ENCODE measurements around the gene GPBAR1.
"Not testable (repeated sequence)": the region's sequence is repeated elsewhere in the genome, so short reads cannot be mapped to it uniquely, and the experiment has no call there.

The GPBAR1 gene

DNA sequence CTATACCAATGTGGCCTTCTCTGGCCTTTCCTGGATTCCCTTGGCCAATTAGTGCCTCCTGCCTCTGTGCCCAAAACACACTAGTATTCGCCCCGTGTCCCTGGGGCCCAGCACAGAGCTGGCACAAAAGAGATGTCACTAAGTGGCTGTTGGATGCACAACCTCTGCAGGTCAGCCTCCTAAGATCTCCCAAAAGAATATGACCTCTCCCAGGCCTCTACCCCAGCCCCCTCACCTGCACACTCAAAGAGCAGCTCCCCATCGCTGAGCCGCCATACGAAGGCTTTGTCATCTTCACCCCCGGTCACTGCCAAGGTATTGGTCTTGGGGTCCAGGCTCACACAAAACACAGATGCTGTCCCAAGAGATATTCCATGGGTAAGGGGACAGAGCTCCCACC, 6.4 kb downstream of the GPBAR1 start:
- no peak for DNase-seq (ENCODE audit: low read depth in 2 of 2)

DNA sequence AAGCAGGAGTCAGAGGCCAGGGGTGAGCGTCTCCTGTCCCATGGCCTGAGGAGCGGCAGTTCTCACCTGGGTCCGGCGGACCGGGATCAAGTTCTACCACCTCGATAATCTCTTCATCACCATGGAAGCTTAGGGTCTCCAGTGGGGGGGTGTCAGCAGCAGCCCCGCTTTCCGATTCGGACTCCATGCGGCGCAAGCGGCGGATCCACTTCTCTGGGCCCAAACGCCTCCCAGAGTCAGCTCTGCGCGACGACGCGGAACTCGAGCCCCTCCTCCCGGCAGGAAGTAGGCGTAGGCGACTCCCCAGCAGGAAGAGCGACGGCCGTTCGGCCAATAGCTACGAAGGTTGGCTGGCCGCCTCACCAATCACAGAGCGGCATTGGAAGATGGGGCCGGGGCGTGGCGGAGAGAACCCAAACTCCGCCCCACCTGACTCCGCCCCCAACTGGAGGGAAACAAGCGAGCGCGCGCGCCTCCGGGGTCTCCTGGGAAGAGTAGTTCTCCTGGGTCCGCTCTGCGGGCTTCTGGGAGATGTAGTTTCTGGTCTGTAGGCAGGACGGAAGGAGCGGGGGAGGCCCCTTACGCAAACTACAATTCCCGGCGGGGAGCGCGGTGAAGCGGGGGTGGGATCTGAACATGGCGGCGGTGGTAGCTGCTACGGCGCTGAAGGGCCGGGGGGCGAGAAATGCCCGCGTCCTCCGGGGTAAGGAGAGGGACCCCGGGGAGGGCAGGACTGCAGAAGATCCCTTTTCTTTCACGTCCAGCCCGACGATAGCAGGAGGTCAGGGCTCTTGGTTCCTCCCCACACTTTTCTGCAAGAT, 9.3 kb downstream of the GPBAR1 start, which contains the start of the genes AAMP and PNKD:
Gene AAMP, minus strand, starts transcription at position 238 of the 821 bp plus-strand sequence. Its CDS starts 51 bp downstream, at position 187.
Gene PNKD, plus strand, starts transcription at position 620 of the 821 bp plus-strand sequence. Its CDS starts 17 bp downstream, at position 637.
- peak; percentile 100 for DNase-seq (ENCODE audit: low read depth in 2 of 2)

DNA sequence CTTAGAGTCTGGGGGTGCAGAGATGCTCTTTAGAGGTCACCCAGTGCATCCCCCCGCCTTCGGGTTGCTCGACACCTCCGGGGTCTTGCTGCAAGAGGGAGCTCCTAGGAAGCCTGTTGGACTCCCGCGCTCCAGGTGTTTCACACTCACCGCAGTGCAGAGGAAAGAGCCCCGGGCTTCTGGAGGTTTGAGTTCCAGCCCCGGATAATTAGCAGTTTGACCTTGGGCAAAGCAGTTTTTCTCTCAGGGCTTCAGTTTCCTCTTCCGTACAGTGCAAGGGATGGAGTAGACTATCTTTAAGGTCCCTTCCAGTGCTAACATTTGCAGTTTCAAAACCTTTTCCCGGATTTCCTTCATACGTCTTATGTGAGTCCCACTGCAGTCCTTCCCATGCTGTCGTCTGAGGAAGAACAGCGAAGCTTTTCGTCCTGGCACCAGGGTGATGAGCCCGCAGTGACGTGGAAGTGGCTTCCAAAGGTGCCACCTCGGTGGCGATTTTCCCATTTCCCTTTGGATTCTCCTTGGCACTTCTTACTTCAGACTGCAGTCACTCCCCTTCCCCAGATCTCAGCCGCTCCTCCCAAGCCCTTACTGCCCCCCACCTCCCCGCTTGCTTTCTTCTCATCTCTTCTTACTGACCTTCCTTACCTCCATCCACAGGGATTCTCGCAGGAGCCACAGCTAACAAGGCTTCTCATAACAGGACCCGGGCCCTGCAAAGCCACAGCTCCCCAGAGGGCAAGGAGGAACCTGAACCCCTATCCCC, 10.1 kb downstream of the GPBAR1 start:
- no peak for DNase-seq (ENCODE audit: low read depth in 2 of 2)

DNA sequence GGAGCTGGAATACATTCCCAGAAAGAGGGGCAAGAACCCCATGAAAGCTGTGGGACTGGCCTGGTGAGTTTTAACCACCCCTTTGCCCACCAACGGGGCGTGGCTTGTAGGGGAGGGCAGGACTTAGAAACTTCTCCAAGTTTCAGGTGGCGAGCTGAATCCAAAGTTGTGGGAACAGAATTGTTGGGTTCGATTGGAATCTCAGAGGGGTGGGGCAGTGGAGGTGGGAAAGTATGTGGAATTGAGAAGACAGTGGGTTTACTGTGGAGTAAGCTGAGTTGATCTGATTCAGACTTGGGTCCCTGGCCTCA, 10.6 kb downstream of the GPBAR1 start:
- no peak for DNase-seq (ENCODE audit: low read depth in 2 of 2)

DNA sequence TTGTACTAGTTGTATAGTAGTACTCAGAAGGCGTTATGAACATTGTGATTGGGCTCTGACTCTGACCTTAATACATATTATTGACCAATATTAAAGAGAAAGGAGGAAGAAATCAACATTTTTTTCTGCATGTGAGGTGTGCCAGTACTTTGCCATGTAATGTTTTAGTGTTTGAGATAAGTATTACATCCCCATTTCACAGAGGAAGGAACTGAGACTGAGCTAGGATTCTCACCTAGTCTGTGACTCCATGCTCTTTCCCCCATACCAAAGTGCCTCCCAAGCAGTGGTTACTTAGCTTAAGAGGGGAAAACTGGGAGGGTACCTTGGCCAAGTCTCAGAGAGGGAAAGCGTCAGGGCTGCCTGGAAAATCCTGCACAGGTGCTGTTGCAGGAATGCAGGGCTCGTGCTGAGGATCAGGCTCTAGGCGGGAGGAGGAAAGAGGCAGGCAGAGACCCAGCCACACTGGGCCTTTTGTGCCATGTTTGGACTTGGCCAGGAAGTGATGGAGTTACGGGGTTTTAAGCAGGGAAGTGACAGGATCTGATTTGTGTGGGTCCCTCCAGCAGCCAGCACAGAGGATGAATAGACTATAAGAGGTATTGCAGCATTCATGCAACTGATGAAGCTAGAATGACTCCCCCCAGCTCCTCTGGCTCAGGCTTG, 11.2 kb downstream of the GPBAR1 start:
- no peak for DNase-seq (ENCODE audit: low read depth in 2 of 2)

DNA sequence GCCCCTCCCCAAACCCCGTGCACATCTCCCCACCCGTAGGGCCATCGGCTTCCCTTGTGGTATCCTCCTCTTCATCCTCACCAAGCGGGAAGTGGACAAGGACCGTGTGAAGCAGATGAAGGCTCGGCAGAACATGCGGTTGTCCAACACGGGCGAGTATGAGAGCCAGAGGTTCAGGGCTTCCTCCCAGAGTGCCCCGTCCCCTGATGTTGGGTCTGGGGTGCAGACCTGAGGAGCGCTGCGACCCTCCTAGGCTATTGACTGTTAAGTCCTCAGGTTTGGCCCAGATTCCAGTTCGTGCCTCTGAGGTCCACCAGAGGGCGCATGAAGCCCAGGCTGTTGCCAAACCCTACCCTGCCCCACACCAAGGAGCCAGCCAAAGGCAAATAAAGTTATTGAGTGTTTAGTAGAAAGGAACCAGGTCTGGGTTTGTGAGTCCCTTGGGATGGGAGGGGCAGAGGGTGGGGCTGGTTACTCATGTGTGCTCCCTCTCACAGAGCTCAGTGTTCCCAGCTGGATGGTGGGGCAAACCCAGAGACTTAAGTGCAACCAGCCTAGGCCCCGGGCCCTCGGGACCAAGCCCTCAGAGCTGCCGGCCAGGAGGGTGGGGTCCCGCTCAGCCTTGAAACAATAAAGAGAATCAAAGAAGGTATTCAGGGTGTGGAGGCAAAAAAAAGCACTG, 11.9 kb downstream of the GPBAR1 start:
- DNase-seq (ENCODE audit: low read depth in 2 of 2) = peak; percentile 60 to 71

DNA sequence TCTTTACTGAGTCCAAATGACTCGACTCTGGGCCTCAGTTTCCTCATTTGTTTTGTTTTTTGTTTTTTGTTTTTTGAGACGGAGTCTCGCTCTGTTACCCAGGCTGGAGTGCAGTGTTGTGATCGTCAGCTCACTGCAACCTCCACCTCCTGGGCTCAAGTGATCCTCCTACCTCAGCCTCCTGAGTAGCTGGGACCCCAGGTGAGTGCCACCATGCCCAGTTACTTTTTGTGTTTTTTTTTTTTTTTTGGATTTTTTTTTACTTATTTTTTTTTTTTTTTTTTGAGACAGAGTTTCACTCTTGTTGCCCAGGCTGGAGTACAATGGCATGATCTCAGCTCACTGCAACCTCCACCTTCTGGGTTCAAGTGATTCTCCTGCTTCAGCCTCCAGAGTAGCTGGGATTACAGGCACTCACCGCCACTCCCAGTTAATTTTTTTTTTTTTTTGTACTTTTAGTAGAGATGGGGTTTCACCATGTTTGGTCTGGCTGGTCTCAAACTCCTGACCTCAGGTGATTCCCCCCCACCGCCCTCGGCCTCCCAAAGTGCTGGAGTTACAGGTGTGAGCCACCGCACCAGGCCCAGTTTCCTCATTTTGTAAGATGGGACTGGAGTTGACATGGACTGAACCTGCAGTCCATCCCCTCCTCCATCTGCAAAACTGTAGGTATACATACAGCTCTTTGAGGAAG, 12.5 kb downstream of the GPBAR1 start:
- DNase-seq (ENCODE audit: low read depth in 2 of 2) = not testable (repeated sequence)

DNA sequence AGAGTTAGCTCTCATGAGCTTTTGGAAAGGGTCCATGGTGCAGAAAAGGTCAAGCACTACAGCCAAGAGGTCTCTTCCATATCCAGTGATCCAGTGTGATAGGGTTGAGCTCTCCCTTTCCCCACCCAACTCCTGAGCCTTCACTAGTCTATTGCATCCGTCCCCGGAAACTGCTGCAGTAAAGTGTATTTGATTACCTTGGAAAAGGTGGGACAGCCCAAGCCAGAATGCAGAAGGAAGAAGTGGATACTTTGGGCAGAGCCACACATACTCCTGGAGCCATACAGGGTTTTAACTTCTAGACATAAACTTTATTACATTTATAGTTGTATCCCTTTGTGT, 13.1 kb downstream of the GPBAR1 start:
- no peak for DNase-seq (ENCODE audit: low read depth in 2 of 2)

DNA sequence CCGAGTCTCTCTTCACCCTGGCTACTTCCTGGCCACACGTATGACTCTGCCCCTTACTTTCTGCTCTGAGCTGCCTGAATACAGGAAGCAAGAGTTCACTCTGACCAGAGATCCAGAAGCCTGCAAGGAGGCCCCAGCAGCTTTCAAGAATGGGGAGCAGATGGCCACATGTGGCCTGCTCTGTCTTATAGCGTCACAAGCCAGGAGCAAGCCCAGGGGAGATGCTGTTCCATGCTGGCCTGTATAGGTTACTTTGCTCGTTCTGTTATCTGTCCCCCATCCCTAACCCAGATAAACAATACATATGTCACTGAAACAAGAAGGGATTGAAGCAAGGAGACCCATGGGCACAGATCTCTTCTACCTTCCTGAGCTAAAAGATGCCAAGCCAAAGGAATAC, 13.8 kb downstream of the GPBAR1 start:
- no peak for DNase-seq (ENCODE audit: low read depth in 2 of 2)

DNA sequence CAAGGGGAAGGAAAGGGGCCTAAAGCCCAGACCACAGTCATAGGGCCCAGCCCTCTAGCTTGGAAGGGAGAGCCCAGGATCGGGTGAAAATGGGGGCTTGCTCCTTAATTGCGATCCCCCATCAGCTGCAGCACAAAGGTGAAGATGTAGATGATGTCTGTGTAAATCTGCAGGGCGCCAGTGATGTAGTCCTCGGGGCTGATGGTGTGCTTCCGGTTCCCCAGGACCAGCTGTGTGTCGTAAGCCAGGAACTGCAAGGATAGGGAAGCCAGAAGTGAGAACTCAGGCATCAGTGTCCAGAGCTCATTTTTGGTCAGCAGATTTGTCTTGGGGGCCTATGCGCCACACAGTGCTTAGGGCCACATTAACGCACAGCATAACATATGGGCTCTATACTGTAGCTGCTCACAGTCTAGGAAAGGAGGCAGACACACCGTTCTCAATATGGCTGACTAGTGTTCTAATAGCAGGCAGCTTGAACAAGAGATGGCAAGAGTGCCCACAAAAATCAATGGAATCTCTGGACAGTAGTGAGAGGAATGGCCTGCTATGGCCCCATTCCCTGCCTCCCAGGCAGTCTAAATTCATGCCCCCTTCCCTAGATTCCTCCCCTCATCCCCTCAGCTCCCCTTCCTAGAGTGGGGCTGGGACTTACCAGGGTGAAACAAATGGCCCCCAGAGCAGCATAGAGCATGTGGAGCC, 14.7 kb downstream of the GPBAR1 start:
- no peak for DNase-seq (ENCODE audit: low read depth in 2 of 2)

DNA sequence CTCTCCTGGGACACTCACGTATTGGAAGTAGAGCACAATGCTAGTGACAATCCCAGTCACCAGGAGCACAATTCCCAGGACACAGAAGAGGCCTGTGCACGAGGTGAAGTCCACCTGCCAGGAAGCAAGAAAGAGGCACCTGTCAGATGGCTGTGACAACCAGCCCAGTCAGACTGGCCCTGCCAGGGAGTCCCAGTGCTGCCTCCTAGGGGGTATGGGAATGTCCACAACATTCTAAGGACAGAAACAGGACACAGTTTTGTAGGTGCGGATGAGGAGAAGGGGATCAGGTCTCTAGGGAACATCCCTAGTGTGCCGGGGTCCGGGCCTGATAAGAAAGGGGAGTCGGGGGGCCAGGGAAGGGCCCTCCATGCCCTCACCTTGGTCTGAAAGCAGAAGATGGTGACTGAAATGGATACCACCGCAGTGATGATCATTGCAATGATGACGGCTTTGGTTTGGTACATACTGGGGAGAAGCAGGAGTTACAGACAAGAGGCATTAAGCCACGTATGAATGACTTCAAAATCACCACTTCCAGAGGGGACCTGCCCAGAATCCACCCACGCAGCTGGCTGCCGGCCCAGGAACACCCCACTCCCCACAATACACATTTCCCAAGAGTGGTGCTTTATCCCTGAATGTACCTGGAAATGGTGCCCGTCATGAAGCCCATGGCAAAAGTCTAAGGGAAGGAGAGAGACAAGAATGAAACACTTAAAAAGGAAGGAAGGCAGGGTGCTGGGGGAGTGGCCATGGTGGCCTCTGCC, 16.4 kb downstream of the GPBAR1 start:
- no peak for DNase-seq (ENCODE audit: low read depth in 2 of 2)

DNA sequence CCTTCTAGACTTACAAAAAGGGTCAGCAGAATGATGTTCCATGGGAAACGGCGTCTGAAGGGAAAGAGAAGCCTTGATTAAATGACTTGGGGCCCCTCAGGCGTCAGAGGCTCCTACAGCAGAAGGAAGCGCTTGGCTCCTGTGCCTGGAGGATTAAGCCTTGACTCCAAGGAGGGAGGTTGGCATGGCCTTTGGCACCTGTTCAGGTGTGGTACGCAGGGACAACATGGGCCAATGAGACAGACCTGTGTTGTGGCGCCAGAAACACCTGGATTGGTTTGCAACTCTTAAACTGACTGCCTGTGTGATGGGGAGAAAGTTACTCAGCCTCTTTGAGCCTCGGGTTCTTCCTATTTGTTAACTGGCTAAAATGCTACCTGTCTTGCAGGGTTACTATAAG, 17.1 kb downstream of the GPBAR1 start:
- DNase-seq (ENCODE audit: low read depth in 2 of 2) = no peak

DNA sequence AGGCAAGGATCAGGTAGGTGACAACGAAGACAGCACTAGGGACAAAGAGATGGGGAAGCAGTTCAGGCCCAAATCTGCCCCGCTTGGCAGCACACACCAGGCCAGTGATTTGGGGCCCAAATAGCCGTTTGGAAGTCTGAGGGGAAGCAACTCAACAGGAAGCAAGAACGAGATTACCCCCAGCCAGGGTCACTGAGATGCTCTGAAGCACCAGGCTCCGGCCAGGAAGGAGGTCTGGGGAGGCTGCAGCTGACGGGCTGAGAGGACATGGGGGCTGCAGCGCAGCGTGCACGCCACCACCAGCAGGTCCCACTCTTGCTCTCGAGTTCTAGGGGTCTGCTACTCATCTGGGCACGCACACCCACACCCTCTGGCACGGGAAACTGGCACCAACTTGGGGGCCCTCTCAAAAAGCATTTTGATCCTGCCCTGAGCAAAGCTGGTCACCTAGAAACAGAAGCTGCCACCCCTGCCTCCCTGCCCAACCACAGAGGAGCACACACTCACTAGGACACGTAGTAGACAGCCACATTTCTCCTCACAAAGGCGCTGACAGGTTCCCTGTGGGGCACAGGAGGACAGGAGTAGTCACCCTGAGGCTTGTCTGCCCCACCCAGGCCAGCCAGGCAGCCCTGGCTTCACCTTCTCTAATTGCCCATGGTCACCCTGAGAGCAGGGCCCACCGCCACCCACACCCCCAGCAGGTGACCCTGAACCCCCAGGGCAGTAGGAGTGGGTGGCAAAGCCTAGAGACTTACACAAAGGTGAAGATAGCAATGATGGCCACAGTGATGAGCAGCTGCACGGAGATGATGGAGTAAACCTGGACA, 17.9 kb downstream of the GPBAR1 start:
- no peak for DNase-seq (ENCODE audit: low read depth in 2 of 2)

DNA sequence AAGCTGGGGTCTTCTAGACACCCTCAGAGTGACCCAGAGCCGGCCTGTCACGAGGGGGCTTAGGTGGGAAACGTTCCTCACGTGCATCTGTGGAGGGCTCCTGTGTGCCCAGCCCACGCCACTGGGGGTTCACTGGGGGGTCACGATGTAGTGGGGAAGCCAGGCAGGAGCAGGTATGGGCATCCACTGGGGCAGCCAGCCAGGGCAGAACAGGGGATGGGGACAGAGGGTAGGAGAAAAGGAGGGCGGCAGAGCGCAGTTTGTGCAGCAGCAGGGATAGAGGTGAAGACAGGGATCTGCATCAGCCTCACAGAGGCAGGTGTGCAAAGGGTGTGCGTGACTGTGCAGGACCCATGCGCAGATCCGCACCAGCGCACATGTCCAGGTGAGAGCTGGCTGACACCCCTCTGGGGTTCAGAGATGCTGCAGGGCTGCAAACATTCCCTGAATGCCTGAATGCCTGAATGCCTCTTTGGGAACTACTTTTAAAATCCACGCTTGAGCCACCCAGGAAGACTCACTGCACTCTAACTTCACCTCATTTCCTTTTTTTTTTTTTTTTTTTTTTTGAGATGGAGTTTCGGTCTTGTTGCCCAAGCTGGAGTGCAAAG, 19.6 kb downstream of the GPBAR1 start:
- no peak for DNase-seq (ENCODE audit: low read depth in 2 of 2)

DNA sequence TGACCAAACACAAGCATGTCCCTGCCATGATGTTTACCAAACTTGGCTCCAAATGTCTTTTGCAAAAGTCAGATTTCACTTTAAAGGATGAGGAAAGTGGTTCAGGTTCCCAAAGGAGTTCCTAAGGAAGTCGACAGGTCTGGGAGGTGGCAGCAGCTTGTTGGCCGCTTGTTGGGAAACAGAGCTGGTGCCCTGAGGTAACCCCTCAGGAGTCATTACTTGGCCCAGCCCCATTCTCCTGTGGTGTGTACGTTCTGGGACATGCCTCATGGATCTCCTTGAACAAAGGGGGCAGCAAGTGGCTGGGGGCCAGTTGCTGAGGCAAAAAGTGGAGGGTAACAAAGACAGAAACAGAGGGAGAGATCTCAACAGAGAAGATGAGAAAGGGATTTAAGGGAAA, 20.6 kb downstream of the GPBAR1 start:
- DNase-seq (ENCODE audit: low read depth in 2 of 2) = no peak

DNA sequence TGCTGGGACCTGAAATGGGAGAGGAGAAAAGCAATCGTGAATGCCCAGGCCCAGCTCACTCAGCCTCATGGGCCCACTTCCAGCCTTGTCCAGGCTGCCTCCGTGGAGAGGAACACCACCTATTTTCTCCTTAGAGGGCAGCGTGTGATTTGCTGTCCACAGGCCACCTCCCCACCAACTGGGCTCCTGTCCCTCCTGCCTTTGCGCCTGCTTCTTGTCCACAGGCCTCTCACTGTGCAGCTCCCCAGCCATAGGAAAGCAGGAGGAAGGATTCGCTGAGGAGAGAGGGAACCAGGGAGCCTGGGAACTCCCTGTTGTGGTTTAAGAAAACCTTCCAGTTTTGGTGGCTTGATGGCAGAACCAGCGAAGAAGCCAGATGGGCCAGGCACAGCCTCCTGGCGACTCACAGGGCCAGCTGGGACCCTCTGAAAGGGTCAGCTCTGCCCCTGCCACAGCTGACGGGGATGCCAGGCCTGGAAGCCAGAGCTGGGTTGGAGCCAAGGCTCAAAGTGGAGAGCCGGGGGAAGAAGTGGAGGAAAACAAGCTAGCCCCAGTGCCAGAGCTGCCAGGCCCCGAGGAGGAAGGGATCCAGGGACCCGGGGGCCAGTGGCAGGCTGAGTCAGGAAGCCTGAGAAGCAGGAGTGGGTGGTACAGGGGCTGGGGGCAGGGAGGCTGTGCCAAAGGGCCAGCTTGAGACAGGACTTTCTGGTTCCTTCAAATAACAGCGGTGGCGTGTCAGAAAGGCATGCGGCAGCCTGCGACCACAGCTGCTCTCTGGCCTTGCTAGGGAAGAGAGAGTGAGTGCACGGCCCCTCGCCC, 21.6 kb downstream of the GPBAR1 start:
- no peak for DNase-seq (ENCODE audit: low read depth in 2 of 2)

DNA sequence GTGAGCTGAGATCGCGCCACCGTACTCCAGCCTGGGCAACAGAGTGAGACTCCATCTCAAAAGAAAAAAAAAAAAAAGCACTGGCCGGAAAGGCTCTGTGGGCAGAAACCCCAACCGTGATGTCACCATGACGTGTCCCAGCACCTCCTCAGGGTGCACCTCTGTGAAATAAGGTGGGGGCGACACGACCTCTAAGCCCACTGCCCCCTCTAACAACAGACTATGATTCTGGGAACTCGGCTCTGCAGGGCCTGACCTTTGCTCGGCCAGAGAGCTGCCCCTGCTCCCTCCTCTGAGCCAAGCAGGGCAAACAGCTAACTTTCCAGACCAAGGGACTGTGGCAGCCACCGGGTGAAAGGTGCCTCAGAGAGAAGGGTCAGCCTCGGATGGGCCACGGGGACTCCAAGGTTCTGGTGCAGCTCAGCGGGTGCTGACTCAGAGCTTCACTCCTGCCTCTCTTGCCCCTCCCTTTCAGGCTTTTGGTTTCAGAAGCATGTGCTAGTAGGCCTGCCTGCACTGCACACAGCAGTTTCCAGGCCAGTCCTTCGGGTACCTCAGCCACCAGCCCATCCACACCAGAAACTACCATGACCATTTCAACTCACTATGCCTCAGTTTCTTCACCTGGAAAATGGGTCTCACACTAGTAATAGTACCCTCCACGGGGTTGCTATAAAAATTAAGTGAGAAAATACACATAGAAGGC, 23.4 kb downstream of the GPBAR1 start:
- DNase-seq (ENCODE audit: low read depth in 2 of 2) = peak; percentile 29 to 38

All from stimulated activated CD8-positive, alpha-beta memory T cell treated with anti-CD3 and anti-CD28 coated beads, Interleukin-2, amount 100 ng/mL, for 1 hour (primary cell).